HEK293T (cell line): ENCODE results near the gene SH3BP5L.

Source experiments
- CTCF ChIA-PET: fragments of 350-600 bp; formaldehyde crosslinking; extraction: SDS; loops from one replicate; lab custom pipeline; 2021; ENCODE audit warnings: antibody characterized with exemption, inconsistent platforms; lab: Yijun Ruan, JAX
- POLR2A ChIA-PET: fragments of 350-600 bp; formaldehyde crosslinking; extraction: SDS; loops from one replicate; lab custom pipeline; 2020; ENCODE audit warnings: antibody characterized with exemption, inconsistent platforms; lab: Yijun Ruan, JAX
- DNase-seq: peaks from one replicate; pipeline ENCODE4 v3.0.0; 2012; ENCODE audit warnings: mixed read lengths; ENCODE audit errors: extremely low spot score
- ARNT ChIP-seq: fragments of 450-650 bp; IDR thresholded peaks from 2 replicates; pipeline ENCODE4 v1.6.1; 2017; ENCODE audit warnings: mild to moderate bottlenecking
- BHLHE40 ChIP-seq: fragments of 450-650 bp; IDR thresholded peaks from 2 replicates; pipeline ENCODE4 v1.6.1; 2016; ENCODE audit warnings: mild to moderate bottlenecking, moderate library complexity, borderline replicate concordance
- CTBP1 ChIP-seq: fragments of 450-650 bp; IDR thresholded peaks from 2 replicates; pipeline ENCODE4 v1.6.1; 2016; ENCODE audit warnings: borderline replicate concordance
- ELF4 ChIP-seq: fragments of 450-650 bp; IDR thresholded peaks from 2 replicates; pipeline ENCODE4 v1.6.1; 2017; ENCODE audit warnings: antibody characterized with exemption
- FOXA1 ChIP-seq: fragments of 450-650 bp; IDR thresholded peaks from 2 replicates; pipeline ENCODE4 v1.6.1; 2016; ENCODE audit warnings: mild to moderate bottlenecking
- FOXK2 ChIP-seq: fragments of 450-650 bp; IDR thresholded peaks from 2 replicates; pipeline ENCODE4 v1.6.1; 2016; ENCODE audit warnings: mild to moderate bottlenecking
- FOXM1 ChIP-seq: fragments of 450-650 bp; IDR thresholded peaks from 2 replicates; pipeline ENCODE4 v1.6.1; 2017; ENCODE audit warnings: mild to moderate bottlenecking, borderline replicate concordance
- HDGF ChIP-seq: fragments of 450-650 bp; IDR thresholded peaks from 2 replicates; pipeline ENCODE4 v1.6.1; 2017; ENCODE audit warnings: antibody characterized with exemption, borderline replicate concordance
- L3MBTL2 ChIP-seq: fragments of 450-650 bp; conservative IDR thresholded peaks from 2 replicates; pipeline ENCODE4 v1.6.1; 2016; ENCODE audit warnings: mild to moderate bottlenecking
- LEF1 ChIP-seq: fragments of 450-650 bp; IDR thresholded peaks from 2 replicates; pipeline ENCODE4 v1.6.1; 2017; ENCODE audit warnings: mild to moderate bottlenecking, borderline replicate concordance
- NFRKB ChIP-seq: fragments of 450-650 bp; IDR thresholded peaks from 2 replicates; pipeline ENCODE4 v1.6.1; 2016; ENCODE audit warnings: mild to moderate bottlenecking, moderate library complexity
- PKNOX1 ChIP-seq: fragments of 450-650 bp; IDR thresholded peaks from 2 replicates; pipeline ENCODE4 v1.6.1; 2016
- SP1 ChIP-seq: fragments of 450-650 bp; IDR thresholded peaks from 2 replicates; pipeline ENCODE4 v1.6.1; 2017
- SUZ12 ChIP-seq: fragments of 450-650 bp; IDR thresholded peaks from 2 replicates; pipeline ENCODE4 v1.6.1; 2016; ENCODE audit warnings: mild to moderate bottlenecking
- TARDBP ChIP-seq: fragments of 450-650 bp; IDR thresholded peaks from 2 replicates; pipeline ENCODE4 v1.6.1; 2016
- ZNF384 ChIP-seq: fragments of 450-650 bp; IDR thresholded peaks from 2 replicates; pipeline ENCODE4 v1.6.1; 2016

Gene SH3BP5L

DNA sequence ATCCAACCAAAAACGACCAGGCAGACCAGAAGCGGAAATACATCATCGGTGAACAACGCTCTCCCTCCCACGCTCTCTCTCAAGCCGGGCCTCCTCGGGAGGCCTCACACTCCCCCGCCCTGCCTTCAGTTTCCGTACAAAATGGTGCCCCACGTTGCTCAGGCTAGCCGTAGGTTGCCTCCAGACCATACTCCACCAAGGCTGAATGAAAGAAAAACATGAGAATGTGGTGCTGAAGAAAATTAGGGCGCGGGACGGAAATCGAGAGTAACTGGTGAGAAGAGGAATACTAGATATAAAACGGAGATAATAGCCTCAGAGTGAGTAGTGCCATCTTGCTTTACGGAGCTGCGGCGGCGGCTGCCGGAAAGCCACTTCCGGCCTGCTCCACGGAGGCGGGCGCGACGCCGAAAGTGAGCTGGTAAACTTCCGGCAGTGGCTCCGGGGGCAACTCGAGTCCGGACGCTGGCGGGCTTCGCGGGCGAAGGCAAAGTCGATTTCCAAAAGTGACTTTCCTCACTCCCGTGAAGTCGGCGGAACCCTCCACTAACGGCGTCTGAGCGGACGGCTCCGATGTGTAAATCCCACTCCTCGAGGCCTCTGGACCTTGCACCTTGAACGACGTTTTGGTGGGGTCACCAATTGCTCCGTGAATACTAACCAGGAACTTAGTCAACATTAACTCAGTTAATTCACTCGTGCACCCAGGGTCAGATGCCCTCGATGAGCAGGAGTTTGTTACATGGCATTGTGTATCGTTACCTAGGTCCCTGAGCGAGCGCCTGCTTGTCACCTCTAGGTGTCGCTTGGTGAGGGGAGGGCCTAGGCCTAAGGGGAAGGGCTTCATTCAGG lies at the start of gene SH3BP5L:
Gene SH3BP5L, minus strand, starts transcription at position 7 of the 852 bp plus-strand sequence. CDS start 980 bp downstream, outside the sequence.
- no peak for TF ChIP-seq BHLHE40
- TF ChIP-seq FOXA1 = no peak
- TF ChIP-seq ELF4 = peak; percentile 46; the same call in 1 of the 2 replicates
- no peak for TF ChIP-seq SUZ12
- peak; percentile 65 for TF ChIP-seq L3MBTL2
- no peak for TF ChIP-seq SP1
- TF ChIP-seq LEF1 = no peak
- TF ChIP-seq ZNF384 = no peak
- TF ChIP-seq CTBP1 = no peak
- no peak for TF ChIP-seq TARDBP
- peak; percentile 87 for DNase-seq
- POLR2A ChIA-PET = interaction anchor here (1.0 kb wide), 2 partner anchors 12 to 13 kb away, joined by 3 to 13 read pairs; partner anchors contain the start of gene ZNF672

DNA sequence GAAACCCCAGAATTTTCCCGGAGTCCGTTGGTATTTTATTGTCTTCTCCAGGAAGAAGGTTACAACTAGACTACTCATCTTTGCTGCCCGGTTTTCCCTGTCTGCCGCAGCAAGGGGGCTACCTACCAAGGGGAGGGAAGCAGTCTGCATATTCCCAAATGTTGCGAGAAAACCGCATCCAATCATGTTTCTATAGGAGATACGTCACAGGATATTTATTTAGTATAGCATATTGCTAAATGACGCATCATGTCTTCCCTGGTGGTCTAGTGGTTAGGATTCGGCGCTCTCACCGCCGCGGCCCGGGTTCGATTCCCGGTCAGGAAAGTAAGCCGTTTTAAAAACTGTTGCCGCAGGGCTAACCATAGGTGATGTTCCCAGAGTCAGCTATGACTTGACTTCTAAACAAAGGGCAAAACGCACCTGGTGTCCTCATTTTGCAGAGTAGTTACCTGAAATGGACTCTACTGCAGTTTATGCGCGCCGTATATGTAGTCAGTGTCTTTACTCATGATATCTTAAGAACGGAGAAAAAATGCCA lies 48.3 kb upstream of the SH3BP5L start:
- TF ChIP-seq SUZ12 = no peak
- TF ChIP-seq TARDBP = no peak
- TF ChIP-seq ZNF384 = no peak
- no peak for TF ChIP-seq BHLHE40
- no peak for TF ChIP-seq FOXA1
- TF ChIP-seq ARNT = no peak
- TF ChIP-seq FOXM1 = no peak
- TF ChIP-seq NFRKB = no peak
- TF ChIP-seq PKNOX1 = no peak
- TF ChIP-seq CTBP1 = no peak
- no peak for TF ChIP-seq FOXK2
- no peak for TF ChIP-seq LEF1
- no peak for TF ChIP-seq HDGF
- no peak for TF ChIP-seq L3MBTL2
- DNase-seq = peak; percentile 49
- ChIA-PET CTCF (interaction anchor here (0.6 kb wide), 1 partner anchor 52 kb away, joined by 5 read pairs; no protein-coding TSS in a partner anchor), POLR2A (interaction anchor here (1.8 to 2.1 kb wide), 2 partner anchors 15 to 32 kb away, joined by 6 to 9 read pairs; partner anchors contain the start of genes PGBD2 and ZNF692)

More for the DNA sequence above, at the start of gene SH3BP5L:
- CTCF ChIA-PET = no interaction called here

- DNase-seq = peak; percentile 76
- TF ChIP-seq ARNT (no peak), LEF1 (no peak), FOXA1 (no peak), CTBP1 (no peak), HDGF (no peak), ZNF384 (no peak), FOXK2 (no peak), PKNOX1 (no peak)
- ChIA-PET POLR2A (interaction anchor here (1.1 to 2.1 kb wide), 3 partner anchors 12 to 32 kb away, joined by 6 to 9 read pairs (median 6); partner anchors contain the start of genes PGBD2 and ZNF692), CTCF (no interaction called here)
Observed at GRCh38 chr1:248873409-248873992, 47.8 kb upstream of the SH3BP5L start.

- POLR2A ChIA-PET = interaction anchor here (1.1 to 2.1 kb wide), 3 partner anchors 13 to 33 kb away, joined by 6 to 9 read pairs (median 6); partner anchors contain the start of genes PGBD2 and ZNF692
- CTCF ChIA-PET = no interaction called here
- DNase-seq = peak; percentile 39
- TF ChIP-seq HDGF (no peak), L3MBTL2 (peak; percentile 72; the same call in 1 of the 2 replicates)
Observed at GRCh38 chr1:248872752-248873408, 47.2 kb upstream of the SH3BP5L start.

- TF ChIP-seq HDGF (no peak), ARNT (no peak), ELF4 (no peak), SUZ12 (no peak)
- POLR2A ChIA-PET = interaction anchor here (2.1 kb wide), 1 partner anchor 13 kb away, joined by 9 read pairs; the partner anchor contains the start of gene ZNF692
- DNase-seq = no peak
- CTCF ChIA-PET = no interaction called here
Observed at GRCh38 chr1:248871837-248872401, 46.2 kb upstream of the SH3BP5L start.
